ENCODE measurements around the gene SEPHS1. TPM values are rescaled to one million over a fixed set of nuclear protein-coding genes. Genes with fewer than 3 reads are reported as not detected.
"Not testable (repeated sequence)": the region's sequence is repeated elsewhere in the genome, so short reads cannot be mapped to it uniquely, and the experiment has no call there.

The SEPHS1 gene
- total RNA-seq, 2 experiments from 2014 or later, result 63.5 to 64.0 TPM

DNA sequence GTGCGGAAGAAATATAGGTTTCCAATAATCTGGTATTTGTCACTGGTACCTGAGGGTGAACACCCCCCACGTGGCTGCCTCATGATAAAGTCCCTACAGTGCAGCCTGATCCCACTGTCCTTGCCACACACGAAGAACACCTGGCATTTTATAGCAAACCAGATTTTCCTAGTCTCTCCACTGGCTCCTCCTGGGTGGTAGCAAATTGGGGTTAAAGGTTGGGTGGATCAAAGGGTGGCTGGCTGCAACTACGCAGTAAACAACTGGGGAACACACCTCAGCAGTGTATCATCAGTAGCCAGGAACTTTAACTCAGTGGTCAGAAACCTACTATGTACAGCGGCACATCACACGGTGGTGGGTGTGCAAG, 10.3 kb downstream of the SEPHS1 start:
- no peaks in the 10 kb centered on the region for H3K27me3 Mint-ChIP-seq (ENCODE audit: low read depth)
- no peaks in the 10 kb centered on the region for H3K9me3 Mint-ChIP-seq (ENCODE audit: insufficient read depth)
- CTCF ChIA-PET, result no interaction called here
- H3K27ac Mint-ChIP-seq, result no peak overlapping the region
- peaks cover 38% of the 10 kb centered on the region for H3K36me3 Mint-ChIP-seq (ENCODE audit: low read depth)
- DNase-seq, result no peak
- no peak for ATAC-seq
- POLR2A ChIA-PET, result no interaction called here
- no peak overlapping the region for H3K4me3 Mint-ChIP-seq
- H3K4me1 Mint-ChIP-seq (ENCODE audit: low read depth), result peaks cover 25% of the 10 kb centered on the region

DNA sequence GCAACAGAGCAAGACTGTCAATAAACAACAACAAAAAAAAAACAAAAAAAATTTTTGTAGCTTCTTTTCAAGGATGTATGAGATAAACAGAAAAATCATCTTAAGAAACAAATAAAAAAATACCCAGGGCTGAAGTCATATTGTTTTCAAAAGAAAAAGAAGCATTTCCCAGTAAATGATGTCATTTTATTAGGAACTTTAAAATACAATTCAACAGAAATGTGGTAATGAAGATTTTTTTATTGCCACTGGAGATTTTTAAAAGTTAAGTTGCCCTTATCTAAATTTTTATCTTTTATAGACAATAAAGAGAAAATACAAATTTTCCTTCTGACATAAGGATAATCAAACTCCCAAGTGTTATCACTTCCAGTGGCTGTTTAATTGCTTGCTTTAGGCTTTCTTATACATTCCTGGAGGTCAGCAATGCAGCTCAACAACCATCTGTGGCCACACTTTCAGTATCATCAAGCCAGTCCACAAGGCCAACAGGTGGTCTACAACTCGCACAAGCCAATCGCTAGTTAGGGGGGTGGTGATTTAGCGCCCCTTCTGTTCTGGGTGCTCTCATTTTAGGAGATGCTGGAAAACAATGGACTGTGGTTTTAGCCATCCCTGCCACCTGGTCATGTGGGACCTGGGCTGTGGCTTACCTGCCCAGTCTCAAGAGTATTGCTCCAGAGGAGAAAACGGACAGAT, 10.8 kb downstream of the SEPHS1 start:
- DNase-seq, result no peak
- POLR2A ChIA-PET, result interaction anchor here (1.1 kb wide), 1 partner anchor 35 kb away, joined by 3 read pairs; no protein-coding TSS in a partner anchor
- Mint-ChIP-seq H3K4me1 (ENCODE audit: low read depth) (peaks cover 25% of the 10 kb centered on the region), H3K4me3 (no peak overlapping the region), H3K9me3 (ENCODE audit: insufficient read depth) (no peaks in the 10 kb centered on the region), H3K36me3 (ENCODE audit: low read depth) (peaks cover 38% of the 10 kb centered on the region), H3K27me3 (ENCODE audit: low read depth) (no peaks in the 10 kb centered on the region), H3K27ac (no peak overlapping the region)
- CTCF ChIA-PET, result interaction anchor here (0.6 to 1.4 kb wide), 3 partner anchors 15 to 34 kb away, joined by 3 to 4 read pairs (median 3); no protein-coding TSS in a partner anchor
- no peak for ATAC-seq

- Mint-ChIP-seq H3K4me1 (ENCODE audit: low read depth) (peaks cover 21% of the 10 kb centered on the region), H3K27ac (peak overlapping the region; percentile 55), H3K9me3 (ENCODE audit: insufficient read depth) (no peaks in the 10 kb centered on the region), H3K4me3 (no peak overlapping the region), H3K36me3 (ENCODE audit: low read depth) (peaks cover 49% of the 10 kb centered on the region), H3K27me3 (ENCODE audit: low read depth) (no peaks in the 10 kb centered on the region)
- no peak for DNase-seq
- POLR2A ChIA-PET, result interaction anchor here (0.6 to 1.1 kb wide), 2 partner anchors 34 to 251 kb away, joined by 3 read pairs; partner anchors contain the start of gene PRPF18
- ATAC-seq, result no peak
- CTCF ChIA-PET, result interaction anchor here (1.4 kb wide), 1 partner anchor 16 kb away, joined by 3 read pairs; no protein-coding TSS in a partner anchor
Measured at GRCh38 chr10:13335881-13336280, 12.2 kb downstream of the SEPHS1 start.

- ATAC-seq (no peak), DNase-seq (no peak)
- Mint-ChIP-seq H3K9me3 (ENCODE audit: insufficient read depth) (no peaks in the 10 kb centered on the region), H3K4me1 (ENCODE audit: low read depth) (peaks cover 11% of the 10 kb centered on the region), H3K4me3 (no peak overlapping the region), H3K36me3 (ENCODE audit: low read depth) (peaks cover 54% of the 10 kb centered on the region), H3K27me3 (ENCODE audit: low read depth) (no peaks in the 10 kb centered on the region), H3K27ac (no peak overlapping the region)
- ChIA-PET CTCF (interaction anchor here (0.6 kb wide), 1 partner anchor 53 kb away, joined by 3 read pairs; no protein-coding TSS in a partner anchor), POLR2A (no interaction called here)
Measured at GRCh38 chr10:13334556-13334955, 13.5 kb downstream of the SEPHS1 start.

DNA sequence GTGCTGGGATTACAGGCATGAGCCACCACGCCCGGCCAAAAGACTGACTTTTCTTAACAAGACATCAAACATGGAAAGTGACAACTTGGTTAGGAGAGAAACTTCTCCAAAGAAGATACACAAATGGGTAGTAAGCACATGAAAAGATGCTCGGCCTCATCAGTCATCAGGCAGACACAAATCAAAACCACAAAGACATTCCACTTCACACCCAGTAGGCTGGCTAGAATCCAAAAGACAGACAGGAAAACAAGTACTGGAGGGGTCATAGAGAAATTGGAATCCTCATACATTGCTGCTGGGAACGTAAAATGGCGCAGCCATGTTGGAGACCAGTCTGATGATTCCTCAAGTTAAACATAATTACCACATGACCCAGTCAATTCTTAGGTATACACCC, 16.4 kb downstream of the SEPHS1 start:
- CTCF ChIA-PET, result no interaction called here
- Mint-ChIP-seq H3K27ac (no peak overlapping the region), H3K9me3 (ENCODE audit: insufficient read depth) (no peaks in the 10 kb centered on the region), H3K27me3 (ENCODE audit: low read depth) (no peaks in the 10 kb centered on the region), H3K4me1 (ENCODE audit: low read depth) (peaks cover 3% of the 10 kb centered on the region), H3K4me3 (no peak overlapping the region), H3K36me3 (ENCODE audit: low read depth) (peaks cover 58% of the 10 kb centered on the region)
- DNase-seq, result no peak
- ATAC-seq, result no peak
- POLR2A ChIA-PET, result no interaction called here

DNA sequence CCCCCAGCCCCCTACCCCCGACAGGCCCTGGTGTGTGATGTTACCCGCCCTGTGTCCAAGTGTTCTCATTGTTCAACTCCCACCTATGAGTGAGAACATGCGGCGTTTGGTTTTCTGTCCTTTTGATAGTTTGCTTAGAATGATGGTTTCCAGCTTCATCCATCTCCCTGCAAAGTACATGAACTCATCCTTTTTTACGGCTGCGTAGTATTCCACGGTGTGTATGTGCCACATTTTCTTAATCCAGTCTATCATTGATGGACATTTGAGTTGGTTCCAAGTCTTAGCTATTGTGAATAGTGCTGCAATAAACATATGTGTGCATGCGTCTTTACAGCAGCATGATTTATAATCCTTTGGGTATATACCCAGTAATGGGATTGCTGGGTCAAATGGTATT, 17.1 kb downstream of the SEPHS1 start:
- H3K4me3 Mint-ChIP-seq; POLR2A ChIA-PET; H3K27me3 Mint-ChIP-seq (ENCODE audit: low read depth); CTCF ChIA-PET; H3K4me1 Mint-ChIP-seq (ENCODE audit: low read depth); DNase-seq; ATAC-seq; H3K9me3 Mint-ChIP-seq (ENCODE audit: insufficient read depth); H3K27ac Mint-ChIP-seq: not testable (repeated sequence)
- H3K36me3 Mint-ChIP-seq (ENCODE audit: low read depth), result peaks cover 63% of the 10 kb centered on the region

DNA sequence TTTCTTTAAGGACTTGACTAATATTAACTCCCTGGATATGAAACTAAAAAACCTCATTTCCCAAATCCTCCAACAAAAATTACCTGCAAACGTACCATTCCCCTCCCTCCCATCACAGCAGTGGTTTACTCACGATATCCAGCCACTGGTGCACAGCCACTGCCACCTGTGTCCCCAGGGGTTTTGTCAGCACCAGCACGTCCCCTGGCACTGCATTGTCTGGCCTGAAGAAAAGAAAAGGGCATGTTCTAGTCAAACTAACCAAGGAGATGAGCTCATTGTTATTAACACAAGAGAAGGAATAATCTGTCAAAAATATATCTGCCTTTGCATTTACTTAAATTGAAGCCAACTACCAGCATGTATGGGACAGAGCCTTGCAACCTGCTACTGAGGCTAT, 18.5 kb downstream of the SEPHS1 start:
- Mint-ChIP-seq H3K4me1 (ENCODE audit: low read depth) (no peaks in the 10 kb centered on the region), H3K4me3 (no peak overlapping the region), H3K9me3 (ENCODE audit: insufficient read depth) (no peaks in the 10 kb centered on the region), H3K27me3 (ENCODE audit: low read depth) (no peaks in the 10 kb centered on the region), H3K36me3 (ENCODE audit: low read depth) (peaks cover 72% of the 10 kb centered on the region), H3K27ac (no peak overlapping the region)
- ATAC-seq, result no peak
- CTCF ChIA-PET, result interaction anchor here (1.2 to 1.5 kb wide), 2 partner anchors 26 to 27 kb away, joined by 3 to 4 read pairs; no protein-coding TSS in a partner anchor
- POLR2A ChIA-PET, result interaction anchor here (0.6 kb wide), 1 partner anchor 123 kb away, joined by 4 read pairs; no protein-coding TSS in a partner anchor
- no peak for DNase-seq

DNA sequence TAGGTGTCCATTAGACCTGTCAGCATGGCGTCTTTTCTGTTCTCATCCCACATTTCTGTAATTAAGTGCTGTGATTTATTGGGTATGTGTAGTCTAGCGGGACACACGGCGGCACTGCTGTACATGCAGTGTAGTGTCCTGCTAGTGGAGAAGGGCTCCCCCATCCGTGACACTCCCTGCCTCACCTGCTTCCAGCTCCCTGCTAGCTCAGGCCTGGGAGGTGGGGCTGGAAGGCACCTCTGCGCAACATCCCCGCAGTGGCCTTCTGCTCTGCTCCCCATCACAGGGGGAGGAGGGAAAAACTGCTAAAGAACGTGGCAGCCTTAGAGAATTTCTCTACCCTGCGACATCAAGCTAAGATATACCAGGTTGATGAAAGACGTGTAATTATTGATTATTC, 19.5 kb downstream of the SEPHS1 start:
- ChIA-PET CTCF (interaction anchor here (1.1 to 1.2 kb wide), 2 partner anchors 26 to 167 kb away, joined by 3 to 4 read pairs; partner anchors contain the start of gene MCM10), POLR2A (no interaction called here)
- H3K4me1 Mint-ChIP-seq (ENCODE audit: low read depth), result no peaks in the 10 kb centered on the region
- no peak for ATAC-seq
- H3K36me3 Mint-ChIP-seq (ENCODE audit: low read depth), result peaks cover 73% of the 10 kb centered on the region
- DNase-seq, result no peak
- no peak overlapping the region for H3K4me3 Mint-ChIP-seq
- H3K9me3 Mint-ChIP-seq (ENCODE audit: insufficient read depth), result no peaks in the 10 kb centered on the region
- H3K27me3 Mint-ChIP-seq (ENCODE audit: low read depth), result no peaks in the 10 kb centered on the region
- H3K27ac Mint-ChIP-seq, result no peak overlapping the region

DNA sequence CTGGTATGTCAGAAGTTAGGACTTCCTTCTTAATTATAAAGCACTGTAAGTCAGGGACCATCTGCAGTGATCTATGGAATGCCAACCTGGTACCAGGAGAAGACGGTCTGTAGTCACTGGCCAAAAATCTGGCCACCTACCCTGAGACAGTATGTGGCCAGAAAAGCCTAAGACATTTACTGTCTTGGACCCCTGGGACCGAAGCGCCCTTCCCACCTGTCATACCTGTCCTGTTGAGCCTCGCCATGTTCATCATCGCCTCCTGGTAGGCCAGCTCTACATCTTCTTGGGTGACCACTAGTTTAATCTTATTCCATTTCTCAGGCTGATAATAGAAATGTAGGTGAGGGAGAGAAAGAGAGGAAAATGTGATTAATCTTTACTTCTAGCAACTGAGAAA, 20.0 kb downstream of the SEPHS1 start:
- DNase-seq (no peak), ATAC-seq (no peak)
- Mint-ChIP-seq H3K36me3 (ENCODE audit: low read depth) (peaks cover 71% of the 10 kb centered on the region), H3K4me1 (ENCODE audit: low read depth) (no peaks in the 10 kb centered on the region), H3K9me3 (ENCODE audit: insufficient read depth) (no peaks in the 10 kb centered on the region), H3K4me3 (no peak overlapping the region), H3K27ac (no peak overlapping the region), H3K27me3 (ENCODE audit: low read depth) (no peaks in the 10 kb centered on the region)
- CTCF ChIA-PET, result interaction anchor here (1.1 kb wide), 1 partner anchor 167 kb away, joined by 3 read pairs; the partner anchor contains the start of gene MCM10
- POLR2A ChIA-PET, result no interaction called here

DNA sequence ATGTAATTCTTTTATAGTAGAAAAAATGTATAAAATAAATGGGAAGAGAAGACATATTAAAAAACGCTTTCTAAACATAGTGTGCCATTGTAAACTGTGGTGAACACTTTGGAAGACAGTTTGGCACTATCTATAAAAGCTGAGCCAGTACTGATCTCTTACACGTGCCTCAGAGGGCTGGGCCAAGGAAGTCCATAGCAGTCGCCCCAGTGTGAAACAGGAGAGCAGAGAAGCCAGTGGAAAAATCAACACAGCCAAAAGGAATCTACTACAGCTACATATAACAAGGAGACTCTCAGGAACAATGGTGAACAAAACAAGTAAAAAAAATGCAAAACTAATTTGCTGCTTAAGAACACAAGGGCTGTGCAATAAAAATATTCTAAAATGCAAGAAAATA, 20.6 kb downstream of the SEPHS1 start:
- Mint-ChIP-seq H3K9me3 (ENCODE audit: insufficient read depth) (no peaks in the 10 kb centered on the region), H3K4me3 (no peak overlapping the region), H3K27me3 (ENCODE audit: low read depth) (no peaks in the 10 kb centered on the region), H3K4me1 (ENCODE audit: low read depth) (no peaks in the 10 kb centered on the region), H3K36me3 (ENCODE audit: low read depth) (peaks cover 76% of the 10 kb centered on the region), H3K27ac (no peak overlapping the region)
- ChIA-PET CTCF (no interaction called here), POLR2A (no interaction called here)
- ATAC-seq (no peak), DNase-seq (no peak)

- DNase-seq (no peak), ATAC-seq (no peak)
- Mint-ChIP-seq H3K4me3 (no peak overlapping the region), H3K9me3 (ENCODE audit: insufficient read depth) (no peaks in the 10 kb centered on the region), H3K36me3 (ENCODE audit: low read depth) (peaks cover 47% of the 10 kb centered on the region), H3K27ac (no peak overlapping the region), H3K27me3 (ENCODE audit: low read depth) (no peaks in the 10 kb centered on the region), H3K4me1 (ENCODE audit: low read depth) (no peaks in the 10 kb centered on the region)
- ChIA-PET CTCF (no interaction called here), POLR2A (interaction anchor here (1.2 kb wide), 1 partner anchor 20 kb away, joined by 3 read pairs; no protein-coding TSS in a partner anchor)
Measured at GRCh38 chr10:13322615-13323148, 25.4 kb downstream of the SEPHS1 start.

- H3K27ac Mint-ChIP-seq, result no peak overlapping the region
- ATAC-seq (no peak), DNase-seq (no peak)
- POLR2A ChIA-PET, result no interaction called here
- no peaks in the 10 kb centered on the region for H3K4me1 Mint-ChIP-seq (ENCODE audit: low read depth)
- no peaks in the 10 kb centered on the region for H3K9me3 Mint-ChIP-seq (ENCODE audit: insufficient read depth)
- no peaks in the 10 kb centered on the region for H3K27me3 Mint-ChIP-seq (ENCODE audit: low read depth)
- CTCF ChIA-PET, result no interaction called here
- H3K36me3 Mint-ChIP-seq (ENCODE audit: low read depth), result peaks cover 38% of the 10 kb centered on the region
- H3K4me3 Mint-ChIP-seq, result no peak overlapping the region
Measured at GRCh38 chr10:13321576-13321975, 26.5 kb downstream of the SEPHS1 start.
